HepG2 (cell line): ENCODE data around the gene SRF. TPM values are rescaled to one million over a fixed set of nuclear protein-coding genes. Genes with fewer than 3 reads are reported as not detected.

Source experiments
- ATAC-seq: fragments of 200-7000 bp; cut with Tn5 transposase; 3 replicates; pipeline ENCODE4 v1.9.1; 2020; ENCODE audit warnings: mild to moderate bottlenecking, moderate library complexity
- BruUV-seq: library from RNA; stranded (reverse); fragments of 400-500 nt; replicated peaks from 2 replicates; lab custom pipeline; 2021; lab: Mats Ljungman, UMichigan
- CTCF ChIA-PET: fragments of 300-600 bp; formaldehyde crosslinking; extraction: SDS; loops from one replicate; lab custom pipeline; 2021; ENCODE audit warnings: low total read pairs, inconsistent platforms, low intra/inter-chr PET ratio; lab: Yijun Ruan, JAX
- POLR2A ChIA-PET: fragments of 350-600 bp; sonication (Branson Sonifier 250); formaldehyde crosslinking; loops from one replicate; lab custom pipeline; 2020; ENCODE audit warnings: antibody characterized with exemption, inconsistent platforms; lab: Yijun Ruan, JAX
- DNase-seq: peaks from one replicate; pipeline ENCODE4 v3.0.0-alpha.2; 2015; ENCODE audit warnings: low spot score
- FAIRE-seq: peaks from 3 replicates; lab custom pipeline; 2011; peaks lifted over from hg19 to GRCh38; lab: Jason Lieb, UNC
- H2AFZ ChIP-seq: one replicate; pipeline ENCODE4 v1.6.1; 2011; ENCODE audit warnings: low read length, inconsistent platforms
- H3K27ac ChIP-seq: fragments of 300-600 bp; 3 replicates; pipeline ENCODE4 v1.8.0; 2011; ENCODE audit warnings: mixed run types, mild to moderate bottlenecking, mixed read lengths, low read length, inconsistent platforms; ENCODE audit not compliant: insufficient read depth; ENCODE audit errors: extremely low read length
- H3K27me3 ChIP-seq, 2 experiments: fragments of 200-600 bp in 1 of 2; 2 replicates in 1 of 2; 3 replicates in 1 of 2; pipeline versions ENCODE4 v1.6.0 to v1.8.0; 2011; ENCODE audit warnings: low read length in 2 of 2, mild to moderate bottlenecking in 2 of 2, moderate library complexity in 2 of 2, inconsistent platforms in 1 of 2; ENCODE audit not compliant: insufficient read depth in 2 of 2, control insufficient read depth in 1 of 2
- H3K36me3 ChIP-seq, 2 experiments: fragments of 200-600 bp in 1 of 2; replicated peaks in 1 of 2; 2 replicates in 1 of 2; 3 replicates in 1 of 2; pipeline versions ENCODE4 v1.5.1 to v1.8.0; 2011; ENCODE audit warnings: low read length in 2 of 2, inconsistent platforms in 1 of 2; ENCODE audit not compliant: insufficient read depth in 2 of 2, control insufficient read depth in 1 of 2
- H3K4me1 ChIP-seq: 2 replicates; pipeline ENCODE4 v1.5.1; 2012; ENCODE audit warnings: low read length, inconsistent platforms; ENCODE audit not compliant: insufficient read depth
- H3K4me2 ChIP-seq: 2 replicates; pipeline ENCODE4 v1.6.0; 2011; ENCODE audit warnings: low read depth, low read length, inconsistent platforms
- H3K4me3 ChIP-seq, 3 experiments: fragments of 200-600 bp in 1 of 3; sonication (generic), shearing (Covaris generic) in 1 of 3; replicated peaks in 1 of 3; 2 replicates each; pipeline ENCODE4 v1.5.1; 2011 to 2016; ENCODE audit warnings: low read length in 3 of 3, inconsistent platforms in 2 of 3, low read depth in 2 of 3, mild to moderate bottlenecking in 2 of 3, control low read depth in 1 of 3, mixed read lengths in 1 of 3; ENCODE audit not compliant: insufficient read depth in 1 of 3
- H3K79me2 ChIP-seq: one replicate; pipeline ENCODE4 v1.6.1; 2011; ENCODE audit warnings: low read length, inconsistent platforms; ENCODE audit not compliant: insufficient read depth
- H3K9ac ChIP-seq: 2 replicates; pipeline ENCODE4 v1.6.0; 2011; ENCODE audit warnings: mild to moderate bottlenecking, low read depth, low read length, inconsistent platforms; ENCODE audit not compliant: insufficient read depth
- H3K9me3 ChIP-seq: 2 replicates; pipeline ENCODE4 v1.5.1; 2012; ENCODE audit warnings: mild to moderate bottlenecking, low read length
- H4K20me1 ChIP-seq: 2 replicates; pipeline ENCODE4 v1.6.0; 2011; ENCODE audit warnings: inconsistent platforms, mild to moderate bottlenecking, low read length, moderate library complexity; ENCODE audit not compliant: insufficient read depth
- ATRX ChIP-seq: sonication (generic); formaldehyde crosslinking; IDR thresholded peaks from 2 replicates; pipeline ENCODE4 v1.4.0; 2020; ENCODE audit warnings: missing genetic modification reagents, borderline replicate concordance
- FOXP1 ChIP-seq, 2 experiments: fragments of 450-650 bp in 1 of 2; IDR thresholded peaks; 2 replicates each; pipeline ENCODE4 v1.6.1; 2017 to 2018; ENCODE audit warnings: antibody characterized with exemption in 1 of 2
- KDM2A ChIP-seq: sonication (generic); formaldehyde crosslinking; IDR thresholded peaks from 2 replicates; pipeline ENCODE4 v1.4.0; 2020; ENCODE audit warnings: low read depth, missing genetic modification reagents, borderline replicate concordance
- MIER3 ChIP-seq: IDR thresholded peaks from 2 replicates; pipeline ENCODE4 v1.6.1; 2016; ENCODE audit warnings: missing compliant biosample characterization, borderline replicate concordance
- NFYB ChIP-seq: sonication (generic); formaldehyde crosslinking; IDR thresholded peaks from 2 replicates; pipeline ENCODE4 v1.4.0; 2020; ENCODE audit warnings: missing genetic modification reagents
- PRMT3 ChIP-seq: sonication (generic); formaldehyde crosslinking; IDR thresholded peaks from 2 replicates; pipeline ENCODE4 v1.8.1; 2022; ENCODE audit warnings: low read depth, mild to moderate bottlenecking, moderate library complexity, missing genetic modification reagents, borderline replicate concordance
- RFX1 ChIP-seq: fragments of 450-650 bp; IDR thresholded peaks from 2 replicates; pipeline ENCODE4 v1.6.1; 2017
- SOX13 ChIP-seq, 3 experiments: fragments of 450-650 bp in 1 of 3; sonication (generic) in 1 of 3; formaldehyde crosslinking in 1 of 3; IDR thresholded peaks in 2 of 3; conservative IDR thresholded peaks in 1 of 3; 2 replicates each; pipeline versions ENCODE4 v1.5.0 to v1.6.1; 2016 to 2020; ENCODE audit warnings: antibody characterized with exemption in 1 of 3, mild to moderate bottlenecking in 1 of 3, missing compliant biosample characterization in 1 of 3, missing genetic modification reagents in 1 of 3, moderate library complexity in 1 of 3
- ZNF264 ChIP-seq: sonication (generic); formaldehyde crosslinking; IDR thresholded peaks from 2 replicates; pipeline ENCODE4 v1.4.0; 2020; ENCODE audit warnings: missing genetic modification reagents
- ZSCAN22 ChIP-seq: sonication (generic); formaldehyde crosslinking; IDR thresholded peaks from 2 replicates; pipeline ENCODE4 v1.4.0; 2020; ENCODE audit warnings: mild to moderate bottlenecking, missing genetic modification reagents
- WGBS: methylation state at CpG from one replicate; pipeline ENCODE4 v1.1.6; 2017; ENCODE audit warnings: low lambda C conversion rate; 5-methylcytosine and 5-hydroxymethylcytosine counted together
- in situ Hi-C: cut with HindIII; loops from 2 replicates; pipeline ENCODE4 v1.10.0; 2017; ENCODE audit warnings: low pct_unique_long_range_greater_than_20kb; ENCODE audit not compliant: extremely low pct_ligation_motif_present
- intact Hi-C: fragments of 100-400 bp; cut with micrococcal nuclease; formaldehyde crosslinking; loops from one replicate; pipeline ENCODE4 v1.10.0; 2022; ENCODE audit not compliant: unreplicated experiment
- polyA plus RNA-seq, 8 experiments: library from polyadenylated mRNA; depleted of rRNA in 3 of 8; stranded (reverse) in 7 of 8; unstranded in 1 of 8; fragments of >200 nt; fragmentation: Illumina TruSeq in 4 of 8; extraction: Trizol in 4 of 8; gene quantifications; 2 replicates each; pipeline versions ENCODE4 v1.2.1 to v1.2.3, GENCODE V29; 2011 to 2016; ENCODE audit warnings: low read depth in 4 of 8, missing spikeins in 1 of 8, mixed read lengths in 1 of 8; ENCODE audit not compliant: insufficient read depth in 1 of 8
- total RNA-seq, 5 experiments: library from RNA; depleted of rRNA; stranded (reverse); fragments of >200 nt; fragmentation: Illumina TruSeq; extraction: Trizol; gene quantifications; 2 replicates each; pipeline ENCODE4 v1.2.3, GENCODE V29; 2016; ENCODE audit warnings: low read depth in 1 of 5
- TF ChIP-seq, protein P1 (sequence below), 2 experiments: sonication (generic) in 1 of 2; formaldehyde crosslinking in 1 of 2; IDR thresholded peaks; 2 replicates each; pipeline versions ENCODE4 v1.4.0 to v1.6.1; 2016 to 2020; ENCODE audit warnings: borderline replicate concordance in 1 of 2, low read depth in 1 of 2, mild to moderate bottlenecking in 1 of 2, missing genetic modification reagents in 1 of 2

The SRF gene
- total and polyA plus RNA-seq, 2 of the 13 experiments (the other 11 are each of a cell fraction or from before 2014, with no cell fraction given) = 25.5 to 44.1 TPM

DNA sequence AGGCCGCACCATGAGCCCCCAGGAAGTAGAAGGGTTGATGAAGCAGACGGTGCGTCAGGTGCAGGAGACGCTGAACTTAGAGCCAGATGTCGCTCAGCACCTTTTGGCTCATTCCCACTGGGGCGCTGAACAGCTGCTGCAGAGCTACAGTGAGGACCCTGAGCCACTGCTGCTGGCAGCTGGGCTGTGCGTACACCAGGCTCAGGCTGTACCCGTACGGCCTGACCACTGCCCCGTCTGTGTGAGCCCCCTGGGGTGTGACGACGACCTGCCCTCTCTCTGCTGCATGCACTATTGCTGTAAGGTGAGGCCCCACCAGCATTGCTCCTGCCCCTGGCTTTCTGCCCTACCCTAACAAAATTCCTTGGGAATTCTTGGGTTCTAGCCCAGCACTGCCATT is 45.1 kb downstream of the SRF start:
- H3K9ac ChIP-seq = no peak overlapping the region
- FAIRE-seq = no peak
- no peak overlapping the region for H3K27ac ChIP-seq
- no peaks in the 10 kb centered on the region for H4K20me1 ChIP-seq
- no peaks in the 10 kb centered on the region for H3K9me3 ChIP-seq
- TF ChIP-seq PRMT3 (CRISPR knock-in tag) (no peak), RFX1 (no peak), ATRX (CRISPR knock-in tag) (no peak), FOXP1 (IDR thresholded peaks at IDR 0.05) (no peak), FOXP1 (CRISPR knock-in tag; IDR thresholded peaks at IDR 0.05) (no peak), SOX13 (IDR thresholded peaks at IDR 0.05) (no peak), SOX13 (CRISPR knock-in tag; conservative IDR thresholded peaks at IDR 0.05 in 1 of 2, IDR thresholded peaks at IDR 0.05 in 1 of 2) (no peak), MIER3 (CRISPR knock-in tag) (no peak), ZSCAN22 (CRISPR knock-in tag) (no peak), KDM2A (no peak), ZNF264 (CRISPR knock-in tag) (no peak), NFYB (CRISPR knock-in tag) (no peak)
- TF ChIP-seq, protein P1, sequence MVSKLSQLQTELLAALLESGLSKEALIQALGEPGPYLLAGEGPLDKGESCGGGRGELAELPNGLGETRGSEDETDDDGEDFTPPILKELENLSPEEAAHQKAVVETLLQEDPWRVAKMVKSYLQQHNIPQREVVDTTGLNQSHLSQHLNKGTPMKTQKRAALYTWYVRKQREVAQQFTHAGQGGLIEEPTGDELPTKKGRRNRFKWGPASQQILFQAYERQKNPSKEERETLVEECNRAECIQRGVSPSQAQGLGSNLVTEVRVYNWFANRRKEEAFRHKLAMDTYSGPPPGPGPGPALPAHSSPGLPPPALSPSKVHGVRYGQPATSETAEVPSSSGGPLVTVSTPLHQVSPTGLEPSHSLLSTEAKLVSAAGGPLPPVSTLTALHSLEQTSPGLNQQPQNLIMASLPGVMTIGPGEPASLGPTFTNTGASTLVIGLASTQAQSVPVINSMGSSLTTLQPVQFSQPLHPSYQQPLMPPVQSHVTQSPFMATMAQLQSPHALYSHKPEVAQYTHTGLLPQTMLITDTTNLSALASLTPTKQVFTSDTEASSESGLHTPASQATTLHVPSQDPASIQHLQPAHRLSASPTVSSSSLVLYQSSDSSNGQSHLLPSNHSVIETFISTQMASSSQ (IDR thresholded peaks at IDR 0.05; ENCODE audit: low read depth) = no peak
- TF ChIP-seq, protein P1 (CRISPR knock-in tag; IDR thresholded peaks at IDR 0.05; ENCODE audit: borderline replicate concordance) = no peak
- no peak overlapping the region for H2AFZ ChIP-seq
- POLR2A ChIA-PET = interaction anchor here (1.2 kb wide), 1 partner anchor 13 kb away, joined by 3 read pairs; the partner anchor contains the start of gene DNPH1
- CTCF ChIA-PET = no interaction called here
- no peaks in the 10 kb centered on the region for H3K36me3 ChIP-seq
- no TSS peak for BruUV-seq
- H3K27me3 ChIP-seq = no peaks in the 10 kb centered on the region
- ATAC-seq = no peak
- intact Hi-C loops = no loop called here
- DNase-seq = no peak
- H3K79me2 ChIP-seq = no peaks in the 10 kb centered on the region
- in situ Hi-C loops = no loop called here
- H3K4me1 ChIP-seq = no peaks in the 10 kb centered on the region
- WGBS = 98% methylated on average over 10 of the region's 12 CpGs
- no peak overlapping the region for H3K4me2 ChIP-seq
- no peak overlapping the region for H3K4me3 ChIP-seq
